ENCODE results near the gene PXDN. TPM values are rescaled to one million over a fixed set of nuclear protein-coding genes. Genes with fewer than 3 reads are reported as not detected.

Gene PXDN
- total RNA-seq, 1 experiment from 2014 or later = 146 TPM

DNA sequence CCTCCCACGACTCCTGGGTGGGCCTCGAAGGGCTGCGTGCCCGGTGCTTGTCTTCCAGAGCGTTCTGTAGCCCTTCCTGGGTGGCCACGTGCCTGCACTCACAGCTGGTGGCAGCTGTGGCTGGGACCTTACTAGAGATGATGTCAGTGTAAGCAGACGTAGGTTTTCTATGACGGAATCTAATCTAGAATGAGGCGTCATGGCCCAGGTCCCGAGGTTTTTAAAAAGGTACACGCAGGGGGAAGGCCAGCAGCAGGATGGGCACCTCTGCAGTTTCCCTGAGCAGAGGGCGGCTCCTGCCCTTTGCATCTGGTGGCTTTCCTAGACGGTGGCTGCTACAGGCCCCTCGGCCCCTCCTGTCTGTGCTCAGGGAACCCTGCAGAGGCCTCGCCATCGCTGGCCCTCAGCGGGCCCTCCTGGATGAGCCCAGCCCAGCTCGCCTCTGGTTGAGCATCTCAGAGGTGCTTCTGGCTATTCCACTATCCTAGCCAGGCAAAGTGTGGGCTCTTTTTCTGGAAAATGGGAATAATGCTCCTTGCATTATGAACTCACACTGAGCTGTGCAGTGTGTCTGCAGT is 49.6 kb upstream of the PXDN start (continued):
- no peak for TF ChIP-seq FOXK1 (CRISPR knock-in tag; IDR thresholded peaks at IDR 0.05)

DNA sequence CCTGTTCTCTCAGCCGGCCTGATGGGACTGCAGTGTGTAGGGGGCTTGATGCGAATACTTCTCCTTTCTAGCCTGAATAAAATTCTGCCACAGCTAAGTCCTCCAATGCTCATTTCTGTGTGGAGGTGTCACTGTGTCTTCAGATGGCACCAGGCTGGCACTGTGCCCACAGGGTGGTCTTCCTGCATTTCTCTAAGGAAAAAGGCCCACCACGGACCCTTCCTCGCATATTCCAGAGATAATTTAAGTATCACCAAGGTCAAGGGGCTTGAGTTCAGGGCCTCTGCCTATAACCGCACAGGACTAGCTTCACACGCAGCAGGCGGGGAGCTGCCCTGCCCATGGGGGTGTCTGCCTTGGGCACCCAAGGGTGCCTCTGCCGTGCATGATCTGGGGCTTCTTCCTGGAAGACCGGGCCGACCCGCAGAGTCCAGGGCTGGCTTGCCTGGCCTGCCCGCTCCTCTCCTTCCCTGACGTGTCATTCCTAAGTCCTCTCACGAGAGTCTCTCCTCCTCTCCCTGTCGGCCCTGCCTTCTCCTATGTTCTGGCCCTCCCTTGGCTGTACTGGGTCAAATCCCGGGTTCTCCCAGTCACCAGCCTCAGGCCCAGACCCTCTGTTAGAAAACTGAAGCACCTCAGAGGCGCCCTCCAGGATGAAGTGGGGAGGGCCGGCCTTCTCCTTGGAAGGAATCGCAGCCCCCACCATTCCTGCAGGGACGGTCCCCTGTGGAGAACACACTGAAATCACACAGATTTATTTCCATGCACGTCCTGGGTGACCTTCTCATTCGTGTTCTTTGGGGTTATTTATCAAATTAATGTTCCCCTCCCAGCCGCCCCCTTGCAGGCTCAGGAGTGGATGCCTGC is 48.9 kb upstream of the PXDN start:
- ChIA-PET CTCF (interaction anchor here (0.7 to 1.1 kb wide), 2 partner anchors 42 to 653 kb away, joined by 3 read pairs; no protein-coding TSS in a partner anchor), POLR2A (no interaction called here)
- Mint-ChIP-seq H3K4me1 (peaks cover 7% of the 10 kb centered on the region), H3K27ac (no peak overlapping the region), H3K4me3 (no peak overlapping the region), H3K9me3 (no peaks in the 10 kb centered on the region), H3K27me3 (ENCODE audit: low read depth) (no peaks in the 10 kb centered on the region; the same call in 1 of the 2 replicates), H3K36me3 (no peaks in the 10 kb centered on the region)
- DNase-seq (ENCODE audit: low spot score) = no peak
- no peak for ATAC-seq
- TF ChIP-seq TEAD4 (CRISPR knock-in tag; IDR thresholded peaks at IDR 0.05) = no peak
- TF ChIP-seq TCF7 (CRISPR knock-in tag; IDR thresholded peaks at IDR 0.05; ENCODE audit: low read depth) = no peak
- TF ChIP-seq, protein P1, sequence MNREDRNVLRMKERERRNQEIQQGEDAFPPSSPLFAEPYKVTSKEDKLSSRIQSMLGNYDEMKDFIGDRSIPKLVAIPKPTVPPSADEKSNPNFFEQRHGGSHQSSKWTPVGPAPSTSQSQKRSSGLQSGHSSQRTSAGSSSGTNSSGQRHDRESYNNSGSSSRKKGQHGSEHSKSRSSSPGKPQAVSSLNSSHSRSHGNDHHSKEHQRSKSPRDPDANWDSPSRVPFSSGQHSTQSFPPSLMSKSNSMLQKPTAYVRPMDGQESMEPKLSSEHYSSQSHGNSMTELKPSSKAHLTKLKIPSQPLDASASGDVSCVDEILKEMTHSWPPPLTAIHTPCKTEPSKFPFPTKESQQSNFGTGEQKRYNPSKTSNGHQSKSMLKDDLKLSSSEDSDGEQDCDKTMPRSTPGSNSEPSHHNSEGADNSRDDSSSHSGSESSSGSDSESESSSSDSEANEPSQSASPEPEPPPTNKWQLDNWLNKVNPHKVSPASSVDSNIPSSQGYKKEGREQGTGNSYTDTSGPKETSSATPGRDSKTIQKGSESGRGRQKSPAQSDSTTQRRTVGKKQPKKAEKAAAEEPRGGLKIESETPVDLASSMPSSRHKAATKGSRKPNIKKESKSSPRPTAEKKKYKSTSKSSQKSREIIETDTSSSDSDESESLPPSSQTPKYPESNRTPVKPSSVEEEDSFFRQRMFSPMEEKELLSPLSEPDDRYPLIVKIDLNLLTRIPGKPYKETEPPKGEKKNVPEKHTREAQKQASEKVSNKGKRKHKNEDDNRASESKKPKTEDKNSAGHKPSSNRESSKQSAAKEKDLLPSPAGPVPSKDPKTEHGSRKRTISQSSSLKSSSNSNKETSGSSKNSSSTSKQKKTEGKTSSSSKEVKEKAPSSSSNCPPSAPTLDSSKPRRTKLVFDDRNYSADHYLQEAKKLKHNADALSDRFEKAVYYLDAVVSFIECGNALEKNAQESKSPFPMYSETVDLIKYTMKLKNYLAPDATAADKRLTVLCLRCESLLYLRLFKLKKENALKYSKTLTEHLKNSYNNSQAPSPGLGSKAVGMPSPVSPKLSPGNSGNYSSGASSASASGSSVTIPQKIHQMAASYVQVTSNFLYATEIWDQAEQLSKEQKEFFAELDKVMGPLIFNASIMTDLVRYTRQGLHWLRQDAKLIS (CRISPR knock-in tag; IDR thresholded peaks at IDR 0.05; ENCODE audit: borderline replicate concordance) = no peak
- TF ChIP-seq, protein P2, sequence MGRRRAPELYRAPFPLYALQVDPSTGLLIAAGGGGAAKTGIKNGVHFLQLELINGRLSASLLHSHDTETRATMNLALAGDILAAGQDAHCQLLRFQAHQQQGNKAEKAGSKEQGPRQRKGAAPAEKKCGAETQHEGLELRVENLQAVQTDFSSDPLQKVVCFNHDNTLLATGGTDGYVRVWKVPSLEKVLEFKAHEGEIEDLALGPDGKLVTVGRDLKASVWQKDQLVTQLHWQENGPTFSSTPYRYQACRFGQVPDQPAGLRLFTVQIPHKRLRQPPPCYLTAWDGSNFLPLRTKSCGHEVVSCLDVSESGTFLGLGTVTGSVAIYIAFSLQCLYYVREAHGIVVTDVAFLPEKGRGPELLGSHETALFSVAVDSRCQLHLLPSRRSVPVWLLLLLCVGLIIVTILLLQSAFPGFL (CRISPR knock-in tag; IDR thresholded peaks at IDR 0.05; ENCODE audit: borderline replicate concordance) = no peak
- TF ChIP-seq ZNF671 (CRISPR knock-in tag; IDR thresholded peaks at IDR 0.05) = no peak
- TF ChIP-seq ESRRA (CRISPR knock-in tag; IDR thresholded peaks at IDR 0.05; ENCODE audit: borderline replicate concordance) = no peak
- TF ChIP-seq ZNF263 (CRISPR knock-in tag; IDR thresholded peaks at IDR 0.05; ENCODE audit: low read depth) = no peak
- TF ChIP-seq, protein P3, sequence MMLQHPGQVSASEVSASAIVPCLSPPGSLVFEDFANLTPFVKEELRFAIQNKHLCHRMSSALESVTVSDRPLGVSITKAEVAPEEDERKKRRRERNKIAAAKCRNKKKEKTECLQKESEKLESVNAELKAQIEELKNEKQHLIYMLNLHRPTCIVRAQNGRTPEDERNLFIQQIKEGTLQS (CRISPR knock-in tag; conservative IDR thresholded peaks at IDR 0.05) = no peak
- TF ChIP-seq TEAD1 (CRISPR knock-in tag; IDR thresholded peaks at IDR 0.05) = no peak
- TF ChIP-seq, protein P4, sequence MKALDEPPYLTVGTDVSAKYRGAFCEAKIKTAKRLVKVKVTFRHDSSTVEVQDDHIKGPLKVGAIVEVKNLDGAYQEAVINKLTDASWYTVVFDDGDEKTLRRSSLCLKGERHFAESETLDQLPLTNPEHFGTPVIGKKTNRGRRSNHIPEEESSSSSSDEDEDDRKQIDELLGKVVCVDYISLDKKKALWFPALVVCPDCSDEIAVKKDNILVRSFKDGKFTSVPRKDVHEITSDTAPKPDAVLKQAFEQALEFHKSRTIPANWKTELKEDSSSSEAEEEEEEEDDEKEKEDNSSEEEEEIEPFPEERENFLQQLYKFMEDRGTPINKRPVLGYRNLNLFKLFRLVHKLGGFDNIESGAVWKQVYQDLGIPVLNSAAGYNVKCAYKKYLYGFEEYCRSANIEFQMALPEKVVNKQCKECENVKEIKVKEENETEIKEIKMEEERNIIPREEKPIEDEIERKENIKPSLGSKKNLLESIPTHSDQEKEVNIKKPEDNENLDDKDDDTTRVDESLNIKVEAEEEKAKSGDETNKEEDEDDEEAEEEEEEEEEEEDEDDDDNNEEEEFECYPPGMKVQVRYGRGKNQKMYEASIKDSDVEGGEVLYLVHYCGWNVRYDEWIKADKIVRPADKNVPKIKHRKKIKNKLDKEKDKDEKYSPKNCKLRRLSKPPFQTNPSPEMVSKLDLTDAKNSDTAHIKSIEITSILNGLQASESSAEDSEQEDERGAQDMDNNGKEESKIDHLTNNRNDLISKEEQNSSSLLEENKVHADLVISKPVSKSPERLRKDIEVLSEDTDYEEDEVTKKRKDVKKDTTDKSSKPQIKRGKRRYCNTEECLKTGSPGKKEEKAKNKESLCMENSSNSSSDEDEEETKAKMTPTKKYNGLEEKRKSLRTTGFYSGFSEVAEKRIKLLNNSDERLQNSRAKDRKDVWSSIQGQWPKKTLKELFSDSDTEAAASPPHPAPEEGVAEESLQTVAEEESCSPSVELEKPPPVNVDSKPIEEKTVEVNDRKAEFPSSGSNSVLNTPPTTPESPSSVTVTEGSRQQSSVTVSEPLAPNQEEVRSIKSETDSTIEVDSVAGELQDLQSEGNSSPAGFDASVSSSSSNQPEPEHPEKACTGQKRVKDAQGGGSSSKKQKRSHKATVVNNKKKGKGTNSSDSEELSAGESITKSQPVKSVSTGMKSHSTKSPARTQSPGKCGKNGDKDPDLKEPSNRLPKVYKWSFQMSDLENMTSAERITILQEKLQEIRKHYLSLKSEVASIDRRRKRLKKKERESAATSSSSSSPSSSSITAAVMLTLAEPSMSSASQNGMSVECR (CRISPR knock-in tag; IDR thresholded peaks at IDR 0.05; ENCODE audit: borderline replicate concordance) = no peak
